SK-MEL-5 (cell line): ENCODE measurements around the gene NPHP1. TPM values are rescaled to one million over a fixed set of nuclear protein-coding genes. Genes with fewer than 3 reads are reported as not detected.
"Not testable (repeated sequence)": the region's sequence is repeated elsewhere in the genome, so short reads cannot be mapped to it uniquely, and the experiment has no call there.

Experiments used
- DNase-seq: peaks from one replicate; pipeline ENCODE4 v3.0.0-alpha.2; 2016; ENCODE audit warnings: low read depth, low spot score
- in situ Hi-C: cut with HindIII; loops from 2 replicates; pipeline ENCODE4 v1.10.0; 2016; ENCODE audit warnings: low sequenced_read_pairs, high pct_unique_total_duplicates, low pct_unique_long_range_greater_than_20kb
- total RNA-seq: library from RNA; depleted of rRNA; stranded (reverse); fragments of >200 nt; shearing (Covaris generic); gene quantifications from 2 replicates; pipeline ENCODE4 v1.2.3, GENCODE V29; 2014

NPHP1 gene
- total RNA-seq, 1 experiment from 2014 or later, result 2.6 TPM

GRCh38 chr2:110211938-110212858 lies 7.4 kb upstream of the NPHP1 start, which contains the start of gene MTLN:
TSS of gene MTLN (minus strand) at chr2:110212547. CDS start at chr2:110212525, 22 bp downstream.
- in situ Hi-C loops, result no loop called here
- peak; percentile 61 for DNase-seq

DNA sequence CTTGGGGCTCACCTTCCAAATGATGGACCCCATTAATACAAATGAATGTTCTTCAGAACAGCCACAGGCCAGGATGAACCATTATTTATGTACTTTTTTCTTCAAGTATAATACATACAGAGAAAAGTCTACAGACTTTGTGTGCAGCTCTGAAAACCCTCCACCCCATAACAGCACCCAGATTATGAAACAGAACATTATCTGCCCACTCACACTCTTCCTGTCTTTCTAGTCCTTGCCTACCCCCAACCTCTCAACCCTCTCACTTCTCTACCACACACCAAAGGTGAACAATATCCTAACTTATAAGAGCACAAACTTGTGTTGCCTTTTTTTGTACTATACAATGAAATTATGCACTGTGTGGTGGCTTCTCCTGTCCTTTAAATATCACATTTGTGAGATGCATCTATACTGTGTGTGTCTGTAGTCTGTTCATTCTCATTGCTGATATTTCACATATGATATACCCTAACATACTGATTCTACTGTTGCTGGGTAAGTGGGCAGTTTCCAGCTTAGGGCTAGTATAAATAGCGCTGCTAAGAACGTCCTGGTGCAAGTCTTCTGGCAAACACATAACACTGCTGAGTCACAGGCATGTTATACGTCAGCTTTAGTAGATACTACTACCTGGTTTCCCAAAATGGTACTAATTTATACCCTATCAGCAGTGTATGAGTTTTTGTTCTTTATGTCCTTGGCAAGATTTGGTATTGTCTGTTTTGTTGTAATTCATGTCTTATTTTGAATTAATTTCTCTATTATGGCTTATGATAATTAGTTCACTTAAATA lies 1.0 kb upstream of the NPHP1 start:
- in situ Hi-C loops, result no loop called here
- no peak for DNase-seq

- in situ Hi-C loops, result no loop called here
- DNase-seq, result no peak
Observed at GRCh38 chr2:110198016-110198415, 6.8 kb downstream of the NPHP1 start.

DNA sequence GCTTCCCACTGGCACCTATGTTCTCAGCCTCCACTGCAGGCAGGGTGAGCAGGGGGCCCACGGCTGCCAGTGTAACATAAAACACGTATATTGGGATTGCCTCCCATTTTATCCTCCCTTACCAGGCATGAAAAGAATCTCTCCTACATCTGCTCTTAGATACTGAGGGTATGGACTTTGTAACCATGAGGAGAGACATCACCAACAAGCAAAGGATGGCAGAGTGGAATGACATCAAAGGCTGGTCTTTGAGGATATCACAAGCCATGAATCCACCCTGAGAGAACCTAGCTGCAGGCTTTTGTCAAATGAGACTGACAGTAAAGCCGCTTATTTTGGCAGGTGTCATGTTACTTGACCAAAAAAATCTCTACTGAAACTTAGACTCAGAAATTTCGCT lies 7.4 kb downstream of the NPHP1 start:
- in situ Hi-C loops, result no loop called here
- no peak for DNase-seq

DNA sequence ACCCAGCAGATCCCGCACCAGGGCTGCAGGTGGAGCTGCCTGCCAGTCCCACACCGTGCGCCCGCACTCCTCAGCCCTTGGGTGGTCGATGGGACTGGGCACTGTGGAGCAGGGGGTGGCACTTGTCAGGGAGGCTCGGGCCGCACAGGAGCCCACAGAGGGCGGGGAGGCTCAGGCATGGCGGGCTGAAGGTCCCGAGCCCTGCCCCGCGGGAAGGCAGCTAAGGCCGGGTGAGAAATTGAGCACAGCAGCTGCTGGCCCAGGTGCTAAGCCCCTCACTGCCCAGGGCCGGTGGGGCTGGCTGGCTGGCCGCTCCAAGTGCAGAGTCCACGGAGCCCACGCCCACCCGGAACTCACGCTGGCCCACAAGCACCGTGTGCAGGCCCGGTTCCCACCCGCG lies 14.6 kb downstream of the NPHP1 start:
- in situ Hi-C loops, DNase-seq: not testable (repeated sequence)

GRCh38 chr2:110182449-110182848 lies 22.4 kb downstream of the NPHP1 start:
- in situ Hi-C loops, result no loop called here
- DNase-seq, result no peak

DNA sequence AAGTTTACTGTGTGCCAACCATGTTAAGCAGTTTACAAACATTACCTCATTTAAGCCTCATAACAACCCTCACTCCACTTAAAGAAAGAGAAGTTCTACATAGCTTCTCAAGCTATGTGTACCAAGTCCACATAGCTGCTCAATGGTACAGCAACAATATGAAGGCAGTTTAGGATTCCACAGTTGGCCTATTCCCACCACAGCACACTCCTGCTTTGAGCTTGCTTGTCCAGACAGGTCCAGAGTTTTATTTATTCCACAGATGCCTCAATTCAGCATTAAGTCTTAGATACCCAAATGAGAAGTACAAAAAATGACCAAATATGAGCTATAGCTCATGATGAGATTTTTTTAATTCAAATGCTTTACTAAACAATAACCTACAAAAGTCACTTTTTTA lies 24.8 kb downstream of the NPHP1 start:
- in situ Hi-C loops, result no loop called here
- DNase-seq, result no peak

DNA sequence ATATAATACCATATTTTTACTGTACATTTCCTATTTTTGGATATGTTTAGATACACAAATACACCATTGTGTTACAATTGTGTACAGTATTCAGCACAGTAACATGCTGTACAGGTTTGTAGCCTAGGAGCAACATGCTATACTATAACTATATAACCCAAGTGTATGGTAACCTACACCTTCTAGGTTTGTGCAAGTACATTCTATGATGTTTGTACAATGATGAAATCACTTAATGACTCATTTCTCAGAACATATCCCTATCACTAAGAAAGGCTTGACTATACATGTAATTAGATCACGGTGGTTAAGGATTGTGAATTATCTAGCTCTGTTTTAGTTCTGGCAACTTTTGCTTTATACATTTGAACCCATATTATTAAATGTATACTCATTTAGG lies 31.3 kb downstream of the NPHP1 start:
- in situ Hi-C loops, result no loop called here
- no peak for DNase-seq

GRCh38 chr2:110172506-110172905 lies 32.3 kb downstream of the NPHP1 start:
- in situ Hi-C loops, result no loop called here
- no peak for DNase-seq

- in situ Hi-C loops, result no loop called here
- DNase-seq, result no peak
Observed at GRCh38 chr2:110170102-110170501, 34.7 kb downstream of the NPHP1 start.

- in situ Hi-C loops, result no loop called here
- DNase-seq, result no peak
Observed at GRCh38 chr2:110167326-110168000, 37.4 kb downstream of the NPHP1 start.

GRCh38 chr2:110166266-110166665 lies 38.5 kb downstream of the NPHP1 start:
- DNase-seq, result no peak
- in situ Hi-C loops, result no loop called here

DNA sequence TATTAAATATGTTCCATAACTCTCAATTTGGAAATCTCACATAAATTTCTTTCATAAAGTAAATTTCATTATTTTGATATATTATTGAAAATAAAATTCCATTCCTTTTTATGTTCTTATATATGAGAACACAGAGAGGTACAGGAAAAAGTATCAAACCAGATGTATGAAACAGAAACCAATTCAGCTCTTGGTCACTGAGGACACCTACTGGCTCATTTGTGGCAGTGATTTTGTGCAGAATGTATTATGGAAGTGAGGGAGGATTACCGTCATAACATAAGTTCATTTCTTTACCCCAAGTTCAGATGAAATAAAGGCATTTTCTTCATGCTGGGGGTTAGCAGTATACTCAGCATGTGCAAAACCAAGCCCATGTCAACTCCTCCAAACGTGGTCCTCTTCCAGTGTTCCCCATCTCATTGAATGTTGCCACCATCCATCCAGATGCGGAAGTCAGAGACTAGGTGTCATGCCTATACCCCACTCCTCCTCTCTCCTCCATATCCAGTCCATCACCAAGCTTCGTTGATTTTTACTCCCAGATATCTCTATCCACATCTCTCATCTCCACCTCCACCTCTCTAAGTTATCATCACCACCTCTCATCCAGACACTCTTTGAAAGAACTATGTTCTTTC lies 47.5 kb downstream of the NPHP1 start:
- DNase-seq, result peak; percentile 67
- in situ Hi-C loops, result no loop called here

- in situ Hi-C loops, DNase-seq: not testable (repeated sequence)
Observed at GRCh38 chr2:110154828-110155227, 50.0 kb downstream of the NPHP1 start.

DNA sequence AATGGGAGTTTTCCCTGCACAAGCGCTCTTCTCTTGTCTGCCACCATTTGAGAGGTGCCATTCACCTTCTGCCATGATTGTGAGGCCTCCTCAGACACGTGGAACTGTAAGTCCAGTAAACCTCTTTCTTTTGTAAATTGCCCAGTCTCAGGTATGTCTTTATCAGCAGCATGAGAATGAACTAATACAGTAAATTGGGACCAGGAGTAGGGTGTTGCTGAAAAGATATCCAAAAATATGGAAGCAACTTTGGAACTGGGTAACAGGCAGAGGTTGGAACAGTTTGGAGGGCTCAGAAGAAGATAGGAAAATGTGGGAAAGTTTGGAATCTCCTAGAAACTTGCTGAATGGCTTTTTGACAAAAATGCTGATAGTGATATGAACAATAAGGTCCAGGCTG lies 50.6 kb downstream of the NPHP1 start:
- DNase-seq, in situ Hi-C loops: not testable (repeated sequence)

DNA sequence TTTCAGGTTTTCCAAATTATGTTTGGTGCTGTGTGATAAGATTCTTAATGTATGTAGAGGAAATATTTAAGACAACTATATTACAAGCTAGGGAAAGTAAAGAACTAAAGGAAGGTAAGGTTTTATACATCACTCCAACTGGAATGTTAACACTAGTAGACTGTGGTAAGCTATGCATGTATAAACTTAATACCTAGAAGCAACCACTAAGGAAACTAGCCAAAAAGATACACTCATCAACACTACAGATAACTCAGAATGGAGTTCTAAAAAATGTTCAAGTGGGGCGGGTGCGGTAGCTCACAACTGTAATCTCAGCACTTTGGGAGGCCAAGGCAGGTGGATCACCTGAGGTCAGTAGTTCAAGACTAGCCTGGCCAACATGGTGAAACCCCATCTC lies 51.4 kb downstream of the NPHP1 start:
- DNase-seq, result no peak
- in situ Hi-C loops, result no loop called here

DNA sequence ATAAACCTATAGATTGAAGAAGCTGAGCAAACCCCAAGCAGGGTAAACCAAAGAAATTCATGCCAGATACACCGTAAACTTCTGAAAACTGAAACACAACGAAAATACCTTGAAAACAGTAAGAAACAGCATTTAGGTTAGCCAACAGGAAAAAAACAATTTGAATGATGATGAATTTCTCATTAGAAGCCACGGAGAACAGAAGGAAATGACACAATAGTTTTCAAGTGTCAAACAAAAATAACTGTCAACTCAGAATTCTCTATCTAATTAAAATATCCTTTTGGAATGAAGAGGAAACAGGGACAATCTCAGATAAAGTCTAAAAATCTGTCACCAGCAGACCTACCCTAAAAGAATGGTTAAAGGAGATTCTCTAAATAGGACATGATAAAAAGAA lies 51.9 kb downstream of the NPHP1 start:
- in situ Hi-C loops, result no loop called here
- DNase-seq, result no peak
